ENCODE results near the gene C4B.
"Not testable (repeated sequence)": the region's sequence is repeated elsewhere in the genome, so short reads cannot be mapped to it uniquely, and the experiment has no call there.

Gene C4B

GRCh38 chr6:32014547-32014946 lies at the start of gene C4B:
TSS of gene C4B (plus strand) at chr6:32014795. CDS start at chr6:32014846, 51 bp downstream.
- H3K4me1 ChIP-seq (ENCODE audit: insufficient read depth, poor library complexity, severe bottlenecking); DNase-seq (ENCODE audit: low spot score); ATAC-seq (ENCODE audit: low read depth); H3K4me3 ChIP-seq (ENCODE audit: severe bottlenecking); H3K9me3 ChIP-seq (ENCODE audit: severe bottlenecking); H3K27ac ChIP-seq (ENCODE audit: poor library complexity, severe bottlenecking); H3K36me3 ChIP-seq (ENCODE audit: low read depth); H3K27me3 ChIP-seq (ENCODE audit: insufficient read depth, poor library complexity, severe bottlenecking): not testable (repeated sequence)

GRCh38 chr6:31965700-31966099 lies 48.9 kb upstream of the C4B start:
- peaks cover 77% of the 10 kb centered on the region for H3K36me3 ChIP-seq (ENCODE audit: low read depth)
- no peaks in the 10 kb centered on the region for H3K9me3 ChIP-seq (ENCODE audit: severe bottlenecking)
- DNase-seq (ENCODE audit: low spot score) = no peak
- H3K4me1 ChIP-seq (ENCODE audit: insufficient read depth, poor library complexity, severe bottlenecking) = peaks cover 3% of the 10 kb centered on the region
- TF ChIP-seq CTCF (IDR thresholded peaks at IDR 0.05; ENCODE audit: poor library complexity, severe bottlenecking) = no peak
- no peaks in the 10 kb centered on the region for H3K27me3 ChIP-seq (ENCODE audit: insufficient read depth, poor library complexity, severe bottlenecking)
- no peak for ATAC-seq (ENCODE audit: low read depth)
- H3K27ac ChIP-seq (ENCODE audit: poor library complexity, severe bottlenecking) = no peak overlapping the region
- H3K4me3 ChIP-seq (ENCODE audit: severe bottlenecking) = no peak overlapping the region

- TF ChIP-seq CTCF (IDR thresholded peaks at IDR 0.05; ENCODE audit: poor library complexity, severe bottlenecking) = no peak
Measured at GRCh38 chr6:31966506-31966905, 48.1 kb upstream of the C4B start.

GRCh38 chr6:31966997-31967925 lies 47.3 kb upstream of the C4B start:
- Histone ChIP-seq H3K27me3 (ENCODE audit: insufficient read depth, poor library complexity, severe bottlenecking) (no peaks in the 10 kb centered on the region), H3K4me1 (ENCODE audit: insufficient read depth, poor library complexity, severe bottlenecking) (peaks cover 5% of the 10 kb centered on the region), H3K36me3 (ENCODE audit: low read depth) (peaks cover 63% of the 10 kb centered on the region), H3K27ac (ENCODE audit: poor library complexity, severe bottlenecking) (no peak overlapping the region), H3K9me3 (ENCODE audit: severe bottlenecking) (no peaks in the 10 kb centered on the region), H3K4me3 (ENCODE audit: severe bottlenecking) (no peak overlapping the region)
- ATAC-seq (ENCODE audit: low read depth) (no peak), DNase-seq (ENCODE audit: low spot score) (no peak)
- TF ChIP-seq CTCF (IDR thresholded peaks at IDR 0.05; ENCODE audit: poor library complexity, severe bottlenecking) = no peak

More at GRCh38 chr6:31966506-31966905, 48.1 kb upstream of the C4B start:
- peaks cover 5% of the 10 kb centered on the region for H3K4me1 ChIP-seq (ENCODE audit: insufficient read depth, poor library complexity, severe bottlenecking)
- H3K9me3 ChIP-seq (ENCODE audit: severe bottlenecking) = no peaks in the 10 kb centered on the region
- no peak for DNase-seq (ENCODE audit: low spot score)
- no peaks in the 10 kb centered on the region for H3K27me3 ChIP-seq (ENCODE audit: insufficient read depth, poor library complexity, severe bottlenecking)
- no peak overlapping the region for H3K27ac ChIP-seq (ENCODE audit: poor library complexity, severe bottlenecking)
- no peak overlapping the region for H3K4me3 ChIP-seq (ENCODE audit: severe bottlenecking)
- ATAC-seq (ENCODE audit: low read depth) = no peak
- peaks cover 70% of the 10 kb centered on the region for H3K36me3 ChIP-seq (ENCODE audit: low read depth)

- H3K9me3 ChIP-seq (ENCODE audit: severe bottlenecking) = no peaks in the 10 kb centered on the region
- H3K36me3 ChIP-seq (ENCODE audit: low read depth) = peaks cover 57% of the 10 kb centered on the region
- peaks cover 5% of the 10 kb centered on the region for H3K4me1 ChIP-seq (ENCODE audit: insufficient read depth, poor library complexity, severe bottlenecking)
- no peak for DNase-seq (ENCODE audit: low spot score)
- TF ChIP-seq CTCF (IDR thresholded peaks at IDR 0.05; ENCODE audit: poor library complexity, severe bottlenecking) = no peak
- no peaks in the 10 kb centered on the region for H3K27me3 ChIP-seq (ENCODE audit: insufficient read depth, poor library complexity, severe bottlenecking)
- ATAC-seq (ENCODE audit: low read depth) = no peak
- no peak overlapping the region for H3K27ac ChIP-seq (ENCODE audit: poor library complexity, severe bottlenecking)
- H3K4me3 ChIP-seq (ENCODE audit: severe bottlenecking) = no peak overlapping the region
Measured at GRCh38 chr6:31967926-31968320, 46.7 kb upstream of the C4B start.
